B cell (primary cell): ENCODE measurements around the gene SLC17A8.

Experiments
- CTCF ChIP-seq: fragments of 200-600 bp; IDR thresholded peaks from one replicate; pipeline ENCODE4 v1.8.0; 2022; ENCODE audit warnings: antibody characterized with exemption, mild to moderate bottlenecking
- EZH2 ChIP-seq: IDR thresholded peaks from 2 replicates; pipeline ENCODE4 v1.6.1; 2012; ENCODE audit warnings: borderline replicate concordance, low read depth, mild to moderate bottlenecking, moderate library complexity, low read length; ENCODE audit not compliant: insufficient read depth, poor library complexity, severe bottlenecking

- TF ChIP-seq CTCF (no peak), EZH2 (no peak)
Measured at GRCh38 chr12:100468126-100468525, 111.3 kb downstream of the SLC17A8 start.
